Measurements from ENCODE around the gene FZD1. TPM values are rescaled to one million over a fixed set of nuclear protein-coding genes. Genes with fewer than 3 reads are reported as not detected.
"Not testable (repeated sequence)": the region's sequence is repeated elsewhere in the genome, so short reads cannot be mapped to it uniquely, and the experiment has no call there.

FZD1 gene
- total RNA-seq, 2 donors from 2014 or later = 16.9 to 27.0 TPM

- Histone ChIP-seq H3K4me1 (no peaks in the 10 kb centered on the region), H3K27me3 (no peaks in the 10 kb centered on the region), H3K4me3 (no peak overlapping the region), H3K27ac (no peak overlapping the region), H3K9me3 (no peaks in the 10 kb centered on the region), H3K36me3 (no peaks in the 10 kb centered on the region)
- no peak for DNase-seq (ENCODE audit: low spot score)
- TF ChIP-seq CTCF (IDR thresholded peaks at IDR 0.05) = no peak
Observed at GRCh38 chr7:91299952-91300775, 35.9 kb downstream of the FZD1 start.

DNA sequence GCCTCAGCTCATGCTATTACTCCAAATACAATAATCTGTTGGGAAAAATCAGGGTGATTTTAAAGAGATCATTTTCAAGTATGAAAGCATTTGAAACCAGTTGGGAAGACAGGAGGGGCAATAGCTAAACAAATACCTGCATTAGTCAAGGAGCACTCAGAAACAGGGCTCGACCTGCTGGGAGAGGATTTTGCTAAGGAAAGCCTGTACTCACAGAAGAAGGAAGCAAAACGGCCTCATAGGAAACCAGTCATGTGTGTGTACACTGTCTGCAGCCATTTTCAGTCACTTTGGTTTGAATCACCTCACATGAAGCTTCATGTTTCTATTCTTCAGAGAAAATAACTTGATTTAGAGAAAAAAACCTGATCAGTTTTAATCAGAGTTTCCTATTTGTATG lies 38.6 kb downstream of the FZD1 start:
- H3K36me3 ChIP-seq = no peaks in the 10 kb centered on the region
- DNase-seq (ENCODE audit: low spot score) = no peak
- no peak overlapping the region for H3K4me3 ChIP-seq
- no peak overlapping the region for H3K27ac ChIP-seq
- no peaks in the 10 kb centered on the region for H3K9me3 ChIP-seq
- no peaks in the 10 kb centered on the region for H3K27me3 ChIP-seq
- TF ChIP-seq CTCF (IDR thresholded peaks at IDR 0.05) = no peak
- H3K4me1 ChIP-seq = no peaks in the 10 kb centered on the region

GRCh38 chr7:91306266-91306665 lies 42.0 kb downstream of the FZD1 start:
- H3K4me3 ChIP-seq = no peak overlapping the region
- no peak overlapping the region for H3K27ac ChIP-seq
- no peak for DNase-seq (ENCODE audit: low spot score)

DNA sequence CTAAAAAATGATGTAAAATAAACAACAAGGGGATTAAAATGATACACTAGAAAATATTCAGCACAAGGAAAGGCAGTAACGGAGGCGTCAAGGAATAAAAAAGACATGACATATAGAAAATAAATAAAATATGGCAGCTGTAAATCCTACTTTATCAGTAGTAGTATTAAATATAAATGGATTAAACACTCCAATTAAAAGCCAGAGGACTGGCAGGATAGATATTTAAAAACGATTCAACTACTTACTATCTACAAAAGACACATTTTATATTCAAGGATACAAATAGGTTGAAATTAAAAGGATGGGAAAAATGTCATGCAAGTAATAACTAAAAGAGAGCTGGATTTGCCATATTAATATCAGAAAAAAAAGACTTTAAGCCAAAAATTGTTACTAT lies 43.2 kb downstream of the FZD1 start:
- Histone ChIP-seq H3K27me3 (no peaks in the 10 kb centered on the region), H3K4me1 (no peaks in the 10 kb centered on the region), H3K9me3 (no peaks in the 10 kb centered on the region), H3K27ac (no peak overlapping the region), H3K36me3 (no peaks in the 10 kb centered on the region), H3K4me3 (no peak overlapping the region)
- no peak for TF ChIP-seq CTCF (IDR thresholded peaks at IDR 0.05)
- no peak for DNase-seq (ENCODE audit: low spot score)

More at GRCh38 chr7:91306266-91306665, 42.0 kb downstream of the FZD1 start:
- H3K9me3 ChIP-seq = no peaks in the 10 kb centered on the region
- H3K4me1 ChIP-seq = no peaks in the 10 kb centered on the region
- no peak for TF ChIP-seq CTCF (IDR thresholded peaks at IDR 0.05)
- no peaks in the 10 kb centered on the region for H3K27me3 ChIP-seq
- no peaks in the 10 kb centered on the region for H3K36me3 ChIP-seq

- H3K27me3 ChIP-seq; DNase-seq (ENCODE audit: low spot score); H3K36me3 ChIP-seq; H3K27ac ChIP-seq; H3K4me1 ChIP-seq; H3K4me3 ChIP-seq; H3K9me3 ChIP-seq: not testable (repeated sequence)
Observed at GRCh38 chr7:91308191-91308590, 44.0 kb downstream of the FZD1 start.

- no peaks in the 10 kb centered on the region for H3K9me3 ChIP-seq
Observed at GRCh38 chr7:91310830-91311460, 46.7 kb downstream of the FZD1 start.

More at GRCh38 chr7:91310830-91311460, 46.7 kb downstream of the FZD1 start:
- Histone ChIP-seq H3K27ac (no peak overlapping the region), H3K36me3 (no peaks in the 10 kb centered on the region), H3K27me3 (no peaks in the 10 kb centered on the region), H3K4me1 (no peaks in the 10 kb centered on the region), H3K4me3 (no peak overlapping the region)
- DNase-seq (ENCODE audit: low spot score) = no peak
- no peak for TF ChIP-seq CTCF (IDR thresholded peaks at IDR 0.05)
